Brain microvascular endothelial cell (primary cell): ENCODE measurements around the gene ACTRT1.

Experiments used
- DNase-seq: peaks from one replicate; pipeline ENCODE4 v3.0.0-alpha.2; 2020
- H3K27ac ChIP-seq: fragments of 250-450 bp; sonication (Bioruptor Pico); 2 replicates; pipeline ENCODE4 v1.5.1; 2020; ENCODE audit warnings: mild to moderate bottlenecking, moderate library complexity
- H3K27me3 ChIP-seq: fragments of 250-450 bp; sonication (Bioruptor Pico); replicated peaks from 2 replicates; pipeline ENCODE4 v1.5.1; 2020; ENCODE audit warnings: mild to moderate bottlenecking
- H3K36me3 ChIP-seq: fragments of 250-450 bp; sonication (Bioruptor Pico); replicated peaks from 2 replicates; pipeline ENCODE4 v1.5.1; 2020; ENCODE audit warnings: mild to moderate bottlenecking
- H3K4me3 ChIP-seq: 2 replicates; pipeline ENCODE4 v1.5.1; 2011; ENCODE audit warnings: low read depth, mild to moderate bottlenecking, control low read depth, low read length, moderate library complexity
- in situ Hi-C: cut with HindIII; loops from 2 replicates; pipeline ENCODE4 v1.10.0; 2017; ENCODE audit warnings: low sequenced_read_pairs, low pct_ligation_motif_present
- TF ChIP-seq, protein P1 (sequence below): IDR thresholded peaks from 2 replicates; pipeline ENCODE4 v1.5.1; 2011; ENCODE audit warnings: low read depth, mild to moderate bottlenecking, moderate library complexity, low read length, control low read depth, inconsistent platforms; ENCODE audit errors: missing control alignments

Gene ACTRT1

DNA sequence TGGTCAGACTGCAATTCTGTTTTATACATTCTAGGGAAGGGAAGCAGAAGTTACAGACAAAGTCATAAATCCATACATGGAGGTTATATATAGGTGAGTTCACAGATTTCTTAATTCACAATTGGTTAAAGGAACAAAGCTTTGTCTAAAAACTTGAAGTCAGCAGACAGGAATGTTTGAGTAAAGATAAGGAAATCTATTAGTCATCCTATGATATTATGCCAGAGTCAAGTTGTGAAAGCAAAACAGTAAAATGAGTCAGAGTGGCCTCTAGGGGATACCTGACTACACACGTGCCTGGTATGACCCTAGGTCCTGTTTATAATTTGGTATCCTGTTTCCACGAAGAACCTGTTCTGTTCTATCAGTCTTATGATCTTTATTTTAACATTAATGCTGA lies 31.5 kb downstream of the ACTRT1 start:
- no peaks in the 10 kb centered on the region for H3K27me3 ChIP-seq
- DNase-seq, result peak; percentile 0
- H3K36me3 ChIP-seq, result no peaks in the 10 kb centered on the region
- H3K27ac ChIP-seq, result no peak overlapping the region
- H3K4me3 ChIP-seq, result no peak overlapping the region
- TF ChIP-seq, protein P1, sequence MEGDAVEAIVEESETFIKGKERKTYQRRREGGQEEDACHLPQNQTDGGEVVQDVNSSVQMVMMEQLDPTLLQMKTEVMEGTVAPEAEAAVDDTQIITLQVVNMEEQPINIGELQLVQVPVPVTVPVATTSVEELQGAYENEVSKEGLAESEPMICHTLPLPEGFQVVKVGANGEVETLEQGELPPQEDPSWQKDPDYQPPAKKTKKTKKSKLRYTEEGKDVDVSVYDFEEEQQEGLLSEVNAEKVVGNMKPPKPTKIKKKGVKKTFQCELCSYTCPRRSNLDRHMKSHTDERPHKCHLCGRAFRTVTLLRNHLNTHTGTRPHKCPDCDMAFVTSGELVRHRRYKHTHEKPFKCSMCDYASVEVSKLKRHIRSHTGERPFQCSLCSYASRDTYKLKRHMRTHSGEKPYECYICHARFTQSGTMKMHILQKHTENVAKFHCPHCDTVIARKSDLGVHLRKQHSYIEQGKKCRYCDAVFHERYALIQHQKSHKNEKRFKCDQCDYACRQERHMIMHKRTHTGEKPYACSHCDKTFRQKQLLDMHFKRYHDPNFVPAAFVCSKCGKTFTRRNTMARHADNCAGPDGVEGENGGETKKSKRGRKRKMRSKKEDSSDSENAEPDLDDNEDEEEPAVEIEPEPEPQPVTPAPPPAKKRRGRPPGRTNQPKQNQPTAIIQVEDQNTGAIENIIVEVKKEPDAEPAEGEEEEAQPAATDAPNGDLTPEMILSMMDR, result no peak
- in situ Hi-C loops, result no loop called here

DNA sequence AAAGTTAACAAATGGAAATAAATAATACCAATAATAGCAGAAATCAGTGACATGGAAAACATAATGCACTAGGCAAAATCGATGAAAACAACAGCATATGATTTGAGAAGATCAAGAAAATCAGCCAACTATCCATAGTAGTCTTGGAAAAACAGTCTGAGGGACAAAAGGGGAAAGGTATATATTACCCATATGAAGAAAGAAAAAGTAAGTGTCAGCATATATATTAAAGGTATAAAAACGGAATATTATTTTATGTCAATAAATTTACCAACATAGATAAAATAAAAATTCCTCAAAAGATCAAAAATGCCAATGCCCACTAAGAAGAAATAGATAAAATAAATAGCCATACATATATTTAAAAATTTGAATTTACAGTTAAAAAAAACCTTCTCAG lies 33.0 kb downstream of the ACTRT1 start:
- H3K27ac ChIP-seq, result no peak overlapping the region
- H3K36me3 ChIP-seq, result no peaks in the 10 kb centered on the region
- H3K4me3 ChIP-seq, result no peak overlapping the region
- H3K27me3 ChIP-seq, result no peaks in the 10 kb centered on the region
- no peak for DNase-seq
- TF ChIP-seq, protein P1, result no peak
- in situ Hi-C loops, result no loop called here

DNA sequence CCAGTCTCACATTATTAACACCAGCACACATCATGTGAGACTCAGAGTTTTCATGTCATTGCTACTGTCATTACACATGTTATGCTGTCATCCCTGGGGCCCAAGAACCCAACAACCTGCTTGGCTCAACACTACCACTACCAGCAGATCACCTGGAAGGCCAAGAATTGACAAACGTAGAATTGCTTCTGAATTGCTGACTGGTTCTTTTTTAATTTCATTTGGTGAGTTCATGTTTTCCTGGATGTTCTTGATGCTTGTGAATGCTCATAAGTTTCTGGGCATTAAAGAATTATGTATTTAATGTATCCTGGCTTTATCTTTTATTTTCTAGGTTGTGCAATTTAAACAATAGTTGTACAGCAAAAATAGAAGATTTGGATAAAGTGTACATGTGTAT lies 40.2 kb downstream of the ACTRT1 start:
- H3K27me3 ChIP-seq, result no peaks in the 10 kb centered on the region
- no peaks in the 10 kb centered on the region for H3K36me3 ChIP-seq
- TF ChIP-seq, protein P1, result no peak
- H3K27ac ChIP-seq, result no peak overlapping the region
- in situ Hi-C loops, result no loop called here
- DNase-seq, result no peak
- H3K4me3 ChIP-seq, result no peak overlapping the region

GRCh38 chrX:128007882-128008281 lies 44.3 kb downstream of the ACTRT1 start:
- H3K27ac ChIP-seq, result no peak overlapping the region
- TF ChIP-seq, protein P1, result no peak
- in situ Hi-C loops, result no loop called here
- no peak overlapping the region for H3K4me3 ChIP-seq
- H3K27me3 ChIP-seq, result no peaks in the 10 kb centered on the region
- H3K36me3 ChIP-seq, result no peaks in the 10 kb centered on the region
- no peak for DNase-seq
